PC-9 (cell line): ENCODE results near the gene NIPA2. TPM values are rescaled to one million over a fixed set of nuclear protein-coding genes. Genes with fewer than 3 reads are reported as not detected.

Experiments used
- BruUV-seq: library from RNA; stranded (reverse); fragments of 400-500 nt; replicated peaks from 2 replicates; lab custom pipeline; 2021; lab: Mats Ljungman, UMichigan
- CTCF ChIA-PET: fragments of 300-600 bp; sonication (Branson Sonifier 250); formaldehyde crosslinking; loops from one replicate; lab custom pipeline; 2022; ENCODE audit warnings: antibody characterized with exemption; lab: Charles Lee
- POLR2A ChIA-PET: fragments of 300-600 bp; sonication (Branson Sonifier 250); formaldehyde crosslinking; loops from one replicate; lab custom pipeline; 2022; ENCODE audit warnings: antibody characterized with exemption; ENCODE audit not compliant: unreplicated experiment; lab: Charles Lee
- DNase-seq, 2 experiments: peaks; one replicate each; pipeline versions ENCODE4 v3.0.0 to v3.0.0-alpha.2; 2015 to 2022; ENCODE audit warnings: mixed read lengths in 1 of 2
- H2AFZ ChIP-seq: fragments of 200-600 bp; sonication (generic); 2 replicates; pipeline ENCODE4 v1.8.1; 2017; ENCODE audit warnings: antibody characterized with exemption
- H3F3A ChIP-seq: fragments of 200-600 bp; sonication (generic); 2 replicates; pipeline ENCODE4 v1.8.1; 2017; ENCODE audit warnings: antibody characterized with exemption, mild to moderate bottlenecking, low read depth; ENCODE audit not compliant: insufficient read depth
- H3K27ac ChIP-seq: fragments of 200-600 bp; sonication (generic); 2 replicates; pipeline ENCODE4 v1.6.1; 2016; ENCODE audit warnings: mixed run types
- H3K27me3 ChIP-seq: fragments of 200-600 bp; sonication (generic); 2 replicates; pipeline ENCODE4 v1.6.1; 2016; ENCODE audit warnings: low read depth, mixed run types; ENCODE audit not compliant: insufficient read depth
- H3K36me3 ChIP-seq: fragments of 200-600 bp; sonication (generic); 2 replicates; pipeline ENCODE4 v1.6.1; 2016; ENCODE audit warnings: low read depth, mixed run types
- H3K4me1 ChIP-seq: fragments of 200-600 bp; sonication (generic); replicated peaks from 2 replicates; pipeline ENCODE4 v1.6.1; 2016; ENCODE audit warnings: mixed run types; ENCODE audit not compliant: insufficient read depth
- H3K4me2 ChIP-seq: fragments of 200-600 bp; sonication (generic); 2 replicates; pipeline ENCODE4 v1.6.1; 2017; ENCODE audit warnings: mixed run types
- H3K4me3 ChIP-seq: fragments of 200-600 bp; sonication (generic); 2 replicates; pipeline ENCODE4 v1.6.1; 2016; ENCODE audit warnings: mixed run types
- H3K79me2 ChIP-seq: fragments of 200-600 bp; sonication (generic); 2 replicates; pipeline ENCODE4 v1.6.1; 2017; ENCODE audit warnings: low read depth, mixed run types
- H3K9me2 ChIP-seq: fragments of 200-600 bp; sonication (generic); 2 replicates; pipeline ENCODE4 v1.8.1; 2017; ENCODE audit warnings: mild to moderate bottlenecking; ENCODE audit not compliant: insufficient read depth
- H3K9me3 ChIP-seq: fragments of 200-600 bp; sonication (generic); 2 replicates; pipeline ENCODE4 v1.8.1; 2016; ENCODE audit warnings: low read depth; ENCODE audit not compliant: insufficient read depth
- H4K20me1 ChIP-seq: fragments of 200-600 bp; sonication (generic); 2 replicates; pipeline ENCODE4 v1.8.1; 2017; ENCODE audit not compliant: insufficient read depth
- CTCF ChIP-seq: fragments of 200-600 bp; sonication (generic); conservative IDR thresholded peaks from 2 replicates; pipeline ENCODE4 v1.6.1; 2017; ENCODE audit warnings: mixed run types, antibody characterized with exemption, mild to moderate bottlenecking, moderate library complexity
- EZH2 ChIP-seq: fragments of 200-600 bp; sonication (generic); IDR thresholded peaks from 2 replicates; pipeline ENCODE4 v1.8.0; 2017; ENCODE audit warnings: antibody characterized with exemption, low read depth
- intact Hi-C: fragments of 100-400 bp; cut with micrococcal nuclease; formaldehyde crosslinking; loops from one replicate; pipeline ENCODE4 v1.10.0; 2022; ENCODE audit not compliant: unreplicated experiment
- total RNA-seq: library from RNA; stranded (reverse); gene quantifications from 2 replicates; pipeline ENCODE4 v1.2.3, GENCODE V29; 2021

The NIPA2 gene
- total RNA-seq, 1 experiment from 2014 or later, result 65.6 TPM

DNA sequence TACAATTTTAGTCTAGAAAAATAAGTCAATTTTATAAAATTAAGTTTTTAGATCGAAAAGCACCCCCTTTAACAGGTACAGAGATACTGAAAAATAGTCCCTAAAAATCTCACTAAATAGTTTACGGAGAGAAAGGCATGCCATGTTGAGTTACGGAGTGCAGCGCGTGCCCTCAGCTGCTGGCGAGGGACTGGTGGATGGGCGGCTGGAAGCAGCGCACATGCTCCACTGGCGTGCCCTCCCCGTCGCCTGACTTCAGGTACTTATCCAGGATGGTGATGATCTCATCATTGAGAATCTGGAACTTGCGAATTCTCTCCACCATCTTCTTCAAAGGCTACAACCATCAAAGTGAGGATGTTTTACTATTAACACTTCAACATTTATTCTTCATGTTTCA, 31.4 kb downstream of the NIPA2 start:
- no peak for TF ChIP-seq EZH2
- TF ChIP-seq CTCF, result no peak
- no peaks in the 10 kb centered on the region for H3K4me1 ChIP-seq
- ChIA-PET CTCF (no interaction called here), POLR2A (no interaction called here)
- no TSS peak for BruUV-seq
- H3K79me2 ChIP-seq, result no peaks in the 10 kb centered on the region
- no peaks in the 10 kb centered on the region; the same call in none of the 2 replicates for H4K20me1 ChIP-seq
- H3K27me3 ChIP-seq, result no peaks in the 10 kb centered on the region
- no peak overlapping the region for H2AFZ ChIP-seq
- no peak overlapping the region for H3K4me2 ChIP-seq
- no peaks in the 10 kb centered on the region for H3K9me3 ChIP-seq
- no peaks in the 10 kb centered on the region for H3K9me2 ChIP-seq
- no peak overlapping the region for H3K4me3 ChIP-seq
- intact Hi-C loops, result no loop called here
- DNase-seq, result no peak
- peaks cover 7% of the 10 kb centered on the region; the same call in 1 of the 2 replicates for H3K36me3 ChIP-seq
- no peak overlapping the region for H3K27ac ChIP-seq
- H3F3A ChIP-seq, result no peaks in the 10 kb centered on the region

DNA sequence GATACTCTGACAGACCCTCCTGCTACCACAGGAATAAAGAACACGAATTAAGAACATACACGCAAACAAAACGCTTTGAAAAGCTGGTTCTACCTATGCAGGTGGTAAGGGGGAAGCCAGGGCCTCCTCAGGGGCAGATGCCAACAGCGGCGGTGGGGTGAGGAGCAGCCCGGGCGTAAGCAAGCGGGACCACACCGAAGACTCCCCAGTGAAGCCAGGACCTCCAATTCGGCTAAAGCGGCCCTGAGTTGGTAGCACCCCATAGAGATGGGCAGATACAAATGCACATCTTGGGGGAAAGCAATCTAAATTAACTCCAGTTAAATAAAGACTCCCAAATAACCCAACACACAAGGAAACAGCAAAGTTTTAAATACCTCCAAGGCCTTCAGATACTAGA, 32.4 kb downstream of the NIPA2 start:
- no peaks in the 10 kb centered on the region for H3K79me2 ChIP-seq
- no peaks in the 10 kb centered on the region; the same call in none of the 2 replicates for H4K20me1 ChIP-seq
- H3K36me3 ChIP-seq, result peaks cover 7% of the 10 kb centered on the region; the same call in 1 of the 2 replicates
- H3K9me3 ChIP-seq, result no peaks in the 10 kb centered on the region
- no peaks in the 10 kb centered on the region for H3K27me3 ChIP-seq
- ChIA-PET POLR2A (no interaction called here), CTCF (no interaction called here)
- no peak overlapping the region for H3K4me3 ChIP-seq
- no peak overlapping the region for H3K4me2 ChIP-seq
- no peaks in the 10 kb centered on the region for H3K4me1 ChIP-seq
- no peak overlapping the region for H2AFZ ChIP-seq
- H3K27ac ChIP-seq, result no peak overlapping the region
- no peaks in the 10 kb centered on the region for H3K9me2 ChIP-seq
- DNase-seq, result no peak
- intact Hi-C loops, result no loop called here
- BruUV-seq, result no TSS peak
- TF ChIP-seq EZH2, result no peak
- no peak for TF ChIP-seq CTCF
- H3F3A ChIP-seq, result no peaks in the 10 kb centered on the region

DNA sequence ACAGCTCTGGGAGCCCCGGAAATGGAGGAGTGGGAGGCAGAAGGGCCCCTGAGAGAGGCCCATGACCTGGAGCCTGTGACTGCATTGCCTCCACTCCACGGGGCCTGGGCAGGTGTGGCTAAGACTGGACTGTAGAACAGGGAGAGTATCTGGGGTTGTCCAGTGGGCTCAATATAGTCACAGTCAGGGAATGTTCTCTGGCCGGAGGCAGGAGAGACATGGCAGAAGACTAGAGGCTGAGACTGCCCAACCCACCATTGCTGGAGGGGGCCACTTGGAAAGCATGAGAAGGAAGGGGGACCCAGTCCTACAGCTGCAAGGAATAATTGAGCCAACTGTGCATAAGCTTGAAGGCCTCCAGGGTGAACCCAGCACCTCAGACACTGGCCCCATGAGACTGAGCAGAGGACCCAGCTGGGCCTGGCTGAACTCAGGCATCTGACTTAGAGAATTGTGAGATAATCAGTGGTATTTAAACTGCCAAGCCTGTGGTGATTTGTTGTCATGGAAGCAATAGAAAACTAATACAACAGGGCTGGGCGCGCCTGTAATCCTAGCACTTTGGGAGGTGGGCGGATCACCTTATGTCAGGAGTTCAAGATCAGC, 33.1 kb downstream of the NIPA2 start:
- peaks cover 7% of the 10 kb centered on the region; the same call in 1 of the 2 replicates for H3K36me3 ChIP-seq
- H4K20me1 ChIP-seq, result no peaks in the 10 kb centered on the region; the same call in none of the 2 replicates
- H3K4me2 ChIP-seq, result no peak overlapping the region
- TF ChIP-seq EZH2, result no peak
- TF ChIP-seq CTCF, result no peak
- no peak overlapping the region for H3K27ac ChIP-seq
- CTCF ChIA-PET, result no interaction called here
- no peaks in the 10 kb centered on the region for H3F3A ChIP-seq
- H3K9me3 ChIP-seq, result no peaks in the 10 kb centered on the region
- no peaks in the 10 kb centered on the region for H3K27me3 ChIP-seq
- POLR2A ChIA-PET, result no interaction called here
- intact Hi-C loops, result no loop called here
- H3K9me2 ChIP-seq, result no peaks in the 10 kb centered on the region
- DNase-seq, result no peak
- no peaks in the 10 kb centered on the region for H3K79me2 ChIP-seq
- H2AFZ ChIP-seq, result no peak overlapping the region
- BruUV-seq, result no TSS peak
- H3K4me1 ChIP-seq, result no peaks in the 10 kb centered on the region
- no peak overlapping the region for H3K4me3 ChIP-seq
